B cell (primary cell): ENCODE measurements around the gene CCDC88C.

Experiments used
- EZH2 ChIP-seq: IDR thresholded peaks from 2 replicates; pipeline ENCODE4 v1.6.1; 2012; ENCODE audit warnings: borderline replicate concordance, low read depth, mild to moderate bottlenecking, moderate library complexity, low read length; ENCODE audit not compliant: insufficient read depth, poor library complexity, severe bottlenecking
- TF ChIP-seq, protein P1 (sequence below): fragments of 200-600 bp; IDR thresholded peaks from one replicate; pipeline ENCODE4 v1.8.0; 2022; ENCODE audit warnings: antibody characterized with exemption, mild to moderate bottlenecking

DNA sequence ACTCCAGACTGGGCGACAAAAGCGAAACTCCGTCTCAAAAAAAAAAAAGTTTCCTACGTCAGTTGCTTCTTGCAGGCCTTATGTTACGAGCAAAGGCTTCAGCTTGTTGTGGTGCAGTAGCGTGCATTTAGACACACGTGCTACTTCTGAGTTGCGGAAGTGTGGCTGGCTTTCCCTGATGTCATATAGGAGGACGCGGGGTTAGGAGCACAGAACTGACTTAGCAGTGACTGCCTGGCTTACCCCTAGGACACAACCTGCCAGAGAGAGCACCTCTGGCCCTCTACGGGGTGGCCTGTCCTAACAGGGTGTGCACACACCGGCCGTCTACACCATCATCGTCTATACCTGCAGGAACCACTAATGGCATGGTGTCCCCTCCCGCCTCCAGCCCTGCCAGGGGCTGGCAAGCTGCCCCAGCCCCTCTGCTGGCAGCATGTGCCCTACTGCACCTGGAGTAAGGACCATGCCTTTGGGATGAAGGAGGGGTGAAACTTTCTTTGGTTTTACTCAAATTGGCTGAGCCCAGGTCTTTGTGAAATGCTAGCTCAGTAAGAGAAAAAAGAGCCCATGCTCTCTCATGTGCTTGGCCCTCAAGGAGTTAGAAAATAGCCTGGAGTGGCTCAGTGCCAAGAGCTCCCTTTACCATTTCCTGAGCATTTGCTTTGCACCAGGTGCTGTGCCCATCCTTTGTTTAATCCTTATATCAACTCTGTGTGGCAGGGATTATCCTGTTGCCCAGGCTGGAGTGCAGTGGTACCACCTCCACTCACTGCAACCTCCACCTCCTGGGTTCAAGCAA lies 171.4 kb downstream of the CCDC88C start:
- TF ChIP-seq, protein P1, sequence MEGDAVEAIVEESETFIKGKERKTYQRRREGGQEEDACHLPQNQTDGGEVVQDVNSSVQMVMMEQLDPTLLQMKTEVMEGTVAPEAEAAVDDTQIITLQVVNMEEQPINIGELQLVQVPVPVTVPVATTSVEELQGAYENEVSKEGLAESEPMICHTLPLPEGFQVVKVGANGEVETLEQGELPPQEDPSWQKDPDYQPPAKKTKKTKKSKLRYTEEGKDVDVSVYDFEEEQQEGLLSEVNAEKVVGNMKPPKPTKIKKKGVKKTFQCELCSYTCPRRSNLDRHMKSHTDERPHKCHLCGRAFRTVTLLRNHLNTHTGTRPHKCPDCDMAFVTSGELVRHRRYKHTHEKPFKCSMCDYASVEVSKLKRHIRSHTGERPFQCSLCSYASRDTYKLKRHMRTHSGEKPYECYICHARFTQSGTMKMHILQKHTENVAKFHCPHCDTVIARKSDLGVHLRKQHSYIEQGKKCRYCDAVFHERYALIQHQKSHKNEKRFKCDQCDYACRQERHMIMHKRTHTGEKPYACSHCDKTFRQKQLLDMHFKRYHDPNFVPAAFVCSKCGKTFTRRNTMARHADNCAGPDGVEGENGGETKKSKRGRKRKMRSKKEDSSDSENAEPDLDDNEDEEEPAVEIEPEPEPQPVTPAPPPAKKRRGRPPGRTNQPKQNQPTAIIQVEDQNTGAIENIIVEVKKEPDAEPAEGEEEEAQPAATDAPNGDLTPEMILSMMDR = no peak
- no peak for TF ChIP-seq EZH2
